Measurements from ENCODE around the gene TANK. TPM values are rescaled to one million over a fixed set of nuclear protein-coding genes. Genes with fewer than 3 reads are reported as not detected.

The TANK gene, protein sequence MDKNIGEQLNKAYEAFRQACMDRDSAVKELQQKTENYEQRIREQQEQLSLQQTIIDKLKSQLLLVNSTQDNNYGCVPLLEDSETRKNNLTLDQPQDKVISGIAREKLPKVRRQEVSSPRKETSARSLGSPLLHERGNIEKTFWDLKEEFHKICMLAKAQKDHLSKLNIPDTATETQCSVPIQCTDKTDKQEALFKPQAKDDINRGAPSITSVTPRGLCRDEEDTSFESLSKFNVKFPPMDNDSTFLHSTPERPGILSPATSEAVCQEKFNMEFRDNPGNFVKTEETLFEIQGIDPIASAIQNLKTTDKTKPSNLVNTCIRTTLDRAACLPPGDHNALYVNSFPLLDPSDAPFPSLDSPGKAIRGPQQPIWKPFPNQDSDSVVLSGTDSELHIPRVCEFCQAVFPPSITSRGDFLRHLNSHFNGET
- 16.7 TPM for polyA plus RNA-seq (2012; ENCODE audit: insufficient read depth, insufficient read length, low read depth)

DNA sequence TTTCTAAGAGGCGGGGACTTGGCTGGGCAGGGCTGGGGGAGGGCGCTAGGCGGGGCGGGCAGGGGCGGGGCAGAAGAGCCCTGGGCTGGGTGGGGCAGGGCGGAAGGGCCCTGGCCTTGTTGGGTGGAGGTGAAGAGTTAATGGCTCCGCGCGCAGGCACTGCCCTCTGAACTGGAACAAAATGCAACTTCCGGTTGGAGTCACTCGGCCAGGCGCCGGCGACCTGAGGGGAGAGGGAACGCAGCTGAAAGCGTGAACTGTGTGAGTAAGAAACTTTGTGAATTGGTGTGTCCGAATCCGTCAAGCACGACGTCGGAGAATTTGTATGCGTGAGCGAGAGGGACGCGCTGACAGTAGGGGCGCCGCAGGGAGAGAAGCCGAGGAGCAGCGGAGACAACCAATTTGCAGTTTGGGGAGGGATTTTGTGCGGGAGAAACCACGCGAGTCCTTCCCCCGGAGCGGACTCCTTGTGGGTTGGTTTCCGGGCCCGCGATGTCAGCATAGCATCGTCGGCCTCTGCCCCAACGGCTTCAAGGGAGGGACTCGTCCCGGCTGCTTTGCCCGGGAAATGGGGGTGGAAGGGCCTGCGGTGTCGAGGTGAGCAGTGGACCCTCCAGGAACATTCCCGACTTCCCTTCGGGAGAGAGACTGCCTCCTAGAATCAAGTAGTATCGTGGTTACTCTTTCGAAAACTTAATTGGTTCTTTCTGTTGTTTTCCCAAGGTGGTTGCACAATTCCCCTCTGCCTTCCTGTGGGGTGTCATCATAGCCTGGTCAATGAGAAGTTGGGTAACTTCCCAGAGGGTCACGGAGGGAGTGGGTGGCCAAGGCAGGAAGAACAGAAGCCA, at the start of gene TANK:
Gene TANK, plus strand, starts transcription at position 203 of the 848 bp plus-strand sequence. CDS start 19,235 bp downstream, outside the sequence.
- no peaks in the 10 kb centered on the region for H3K36me3 ChIP-seq
- H3K4me1 ChIP-seq: no peaks in the 10 kb centered on the region
- peak; percentile 84 for DNase-seq
- H3K9me3 ChIP-seq: no peaks in the 10 kb centered on the region
- H3K27me3 ChIP-seq: no peaks in the 10 kb centered on the region
- H3K4me3 ChIP-seq (ENCODE audit: low read depth, low read length): peak within 1 kb of the TSS; percentile 90
- TF ChIP-seq, protein P1, sequence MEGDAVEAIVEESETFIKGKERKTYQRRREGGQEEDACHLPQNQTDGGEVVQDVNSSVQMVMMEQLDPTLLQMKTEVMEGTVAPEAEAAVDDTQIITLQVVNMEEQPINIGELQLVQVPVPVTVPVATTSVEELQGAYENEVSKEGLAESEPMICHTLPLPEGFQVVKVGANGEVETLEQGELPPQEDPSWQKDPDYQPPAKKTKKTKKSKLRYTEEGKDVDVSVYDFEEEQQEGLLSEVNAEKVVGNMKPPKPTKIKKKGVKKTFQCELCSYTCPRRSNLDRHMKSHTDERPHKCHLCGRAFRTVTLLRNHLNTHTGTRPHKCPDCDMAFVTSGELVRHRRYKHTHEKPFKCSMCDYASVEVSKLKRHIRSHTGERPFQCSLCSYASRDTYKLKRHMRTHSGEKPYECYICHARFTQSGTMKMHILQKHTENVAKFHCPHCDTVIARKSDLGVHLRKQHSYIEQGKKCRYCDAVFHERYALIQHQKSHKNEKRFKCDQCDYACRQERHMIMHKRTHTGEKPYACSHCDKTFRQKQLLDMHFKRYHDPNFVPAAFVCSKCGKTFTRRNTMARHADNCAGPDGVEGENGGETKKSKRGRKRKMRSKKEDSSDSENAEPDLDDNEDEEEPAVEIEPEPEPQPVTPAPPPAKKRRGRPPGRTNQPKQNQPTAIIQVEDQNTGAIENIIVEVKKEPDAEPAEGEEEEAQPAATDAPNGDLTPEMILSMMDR (IDR thresholded peaks at IDR 0.05; ENCODE audit: low read depth, low read length): no peak

DNA sequence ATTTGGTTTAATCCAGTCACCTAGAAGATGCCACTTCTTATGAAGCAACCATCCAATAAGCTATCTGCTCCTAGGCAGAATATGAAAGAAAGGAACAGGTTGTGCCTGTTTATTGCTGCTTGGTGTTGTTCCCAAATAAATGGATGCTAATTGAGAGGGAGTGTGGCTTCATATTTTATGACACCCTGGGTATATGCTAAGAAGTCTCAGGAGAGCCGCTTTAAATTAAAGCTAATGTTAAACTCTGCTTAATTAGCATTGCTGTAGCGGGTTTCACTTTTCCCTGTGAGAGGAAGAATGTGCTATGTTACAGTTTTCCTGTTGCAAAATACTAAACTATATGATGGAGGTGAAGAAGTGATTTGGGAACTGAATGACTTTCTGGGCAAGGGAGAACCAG, 48.7 kb upstream of the TANK start:
- TF ChIP-seq, protein P1 (IDR thresholded peaks at IDR 0.05; ENCODE audit: low read depth, low read length): no peak
- Histone ChIP-seq H3K9me3 (no peaks in the 10 kb centered on the region), H3K27me3 (no peaks in the 10 kb centered on the region), H3K4me1 (no peaks in the 10 kb centered on the region), H3K4me3 (ENCODE audit: low read depth, low read length) (no peak overlapping the region), H3K36me3 (no peaks in the 10 kb centered on the region)
- DNase-seq: no peak

GRCh38 chr2:161112908-161113307, 47.3 kb upstream of the TANK start:
- Histone ChIP-seq H3K4me3 (ENCODE audit: low read depth, low read length) (no peak overlapping the region), H3K4me1 (no peaks in the 10 kb centered on the region), H3K9me3 (no peaks in the 10 kb centered on the region), H3K27me3 (no peaks in the 10 kb centered on the region), H3K36me3 (no peaks in the 10 kb centered on the region)
- no peak for DNase-seq
- TF ChIP-seq, protein P1 (IDR thresholded peaks at IDR 0.05; ENCODE audit: low read depth, low read length): no peak

DNA sequence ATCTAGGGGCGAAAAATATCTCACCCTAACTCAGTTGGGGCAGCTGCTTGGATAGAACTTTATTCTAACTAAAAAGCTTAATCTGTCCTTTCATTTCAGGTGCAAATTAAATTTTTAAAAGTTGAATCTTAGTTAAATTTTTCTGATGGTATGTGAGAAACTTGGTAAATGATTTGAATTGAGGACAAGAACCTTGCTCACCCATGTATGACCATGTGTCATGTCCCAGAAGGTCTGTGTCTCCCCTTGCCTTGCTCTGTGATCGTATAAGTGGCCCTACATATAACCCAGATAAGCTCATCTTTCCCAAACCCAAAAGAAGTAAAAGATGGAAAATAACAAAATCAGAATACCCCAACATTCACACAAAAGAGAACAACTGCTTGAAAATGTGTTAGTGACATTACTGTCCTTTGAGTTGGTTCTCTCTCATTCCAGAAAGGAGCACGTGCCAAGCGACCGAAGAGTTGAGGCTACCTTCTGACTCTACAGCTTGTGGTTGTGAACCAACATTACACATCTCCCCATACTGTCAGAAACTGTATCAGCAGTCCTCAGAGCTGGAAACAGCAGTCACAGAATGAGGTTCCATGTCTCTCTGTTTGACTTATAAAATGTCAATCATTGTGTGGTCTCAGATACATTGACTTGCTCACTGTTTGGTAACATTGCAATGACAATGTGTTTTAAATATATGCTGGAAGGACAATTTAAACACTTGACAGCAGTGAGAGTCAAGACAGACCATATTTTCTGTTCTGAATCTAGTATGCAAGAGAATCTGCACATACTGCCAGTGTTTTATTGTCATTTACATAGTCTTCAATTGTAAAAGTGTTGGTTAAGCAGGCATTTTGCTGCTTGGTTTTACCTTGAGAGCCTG, 46.3 kb upstream of the TANK start:
- Histone ChIP-seq H3K36me3 (no peaks in the 10 kb centered on the region), H3K4me3 (ENCODE audit: low read depth, low read length) (no peak overlapping the region), H3K4me1 (no peaks in the 10 kb centered on the region), H3K9me3 (no peaks in the 10 kb centered on the region), H3K27me3 (no peaks in the 10 kb centered on the region)
- TF ChIP-seq, protein P1 (IDR thresholded peaks at IDR 0.05; ENCODE audit: low read depth, low read length): no peak
- no peak for DNase-seq

DNA sequence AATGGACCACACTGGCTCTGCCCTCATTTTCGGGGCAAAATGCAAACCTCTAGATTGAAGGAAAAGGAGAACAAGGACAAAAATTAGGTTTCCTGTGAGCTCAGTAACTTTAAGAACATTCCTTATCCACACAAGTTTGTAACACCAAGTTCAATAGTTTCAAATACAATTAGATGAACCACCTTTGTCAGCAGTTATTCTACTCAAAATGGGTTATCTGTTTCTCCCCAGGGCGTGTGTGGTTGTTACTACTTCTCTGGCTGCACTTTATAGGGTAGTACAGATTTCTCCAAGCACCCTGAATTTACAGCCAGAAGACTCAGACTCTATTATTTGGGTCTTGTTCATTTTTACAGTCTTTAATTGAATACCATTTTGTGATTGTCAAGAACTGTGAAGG, 45.0 kb upstream of the TANK start:
- no peak overlapping the region for H3K4me3 ChIP-seq (ENCODE audit: low read depth, low read length)
- H3K9me3 ChIP-seq: no peaks in the 10 kb centered on the region
- H3K36me3 ChIP-seq: no peaks in the 10 kb centered on the region
- no peak for DNase-seq
- H3K27me3 ChIP-seq: no peaks in the 10 kb centered on the region
- TF ChIP-seq, protein P1 (IDR thresholded peaks at IDR 0.05; ENCODE audit: low read depth, low read length): no peak
- no peaks in the 10 kb centered on the region for H3K4me1 ChIP-seq
